Activated gamma-delta T cell treated with Interleukin-2 at 50 U/mL for 16 hours (primary cell): ENCODE data around the gene ADK.

Experiments
- DNase-seq: peaks from one replicate; pipeline ENCODE4 v3.0.0-alpha.2; 2020

The ADK gene

DNA sequence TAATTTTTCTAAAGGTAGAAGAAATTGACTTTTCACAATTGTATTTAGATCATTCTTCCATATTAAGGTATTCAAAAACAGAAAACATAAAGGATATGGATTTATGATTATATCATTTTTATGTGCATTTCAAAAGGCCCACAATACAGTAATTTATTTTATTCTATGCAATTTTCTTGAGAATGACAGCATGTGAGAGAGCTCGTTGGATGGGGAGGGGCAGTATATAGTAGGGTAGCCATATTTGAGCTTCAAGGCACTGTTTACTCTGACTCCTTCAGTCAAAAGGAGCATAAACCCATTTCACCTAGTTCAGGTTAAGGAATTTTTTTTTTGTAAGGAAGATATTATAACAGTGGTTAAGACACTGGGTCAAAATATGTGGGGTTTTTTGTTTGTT lies 534.5 kb downstream of the ADK start:
- DNase-seq: no peak

DNA sequence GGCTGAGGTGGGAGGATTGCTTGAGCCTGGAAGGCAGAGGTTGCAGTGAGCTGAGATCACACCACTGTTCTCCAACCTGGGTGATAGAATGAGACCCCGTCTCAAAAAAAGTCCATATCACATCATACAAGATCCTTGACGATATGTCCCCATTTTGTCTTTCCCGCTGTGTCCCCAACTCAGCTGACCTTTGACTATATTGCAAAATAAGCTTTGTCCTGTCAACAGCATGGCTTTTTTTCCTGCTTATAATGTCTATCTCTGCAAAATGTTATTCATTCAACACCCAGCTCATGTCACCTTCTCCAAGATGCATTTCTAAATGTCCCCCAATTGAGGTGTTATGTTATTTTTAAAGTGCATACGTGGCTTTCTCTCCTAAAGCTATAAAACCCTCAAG lies 539.4 kb downstream of the ADK start:
- DNase-seq: no peak

DNA sequence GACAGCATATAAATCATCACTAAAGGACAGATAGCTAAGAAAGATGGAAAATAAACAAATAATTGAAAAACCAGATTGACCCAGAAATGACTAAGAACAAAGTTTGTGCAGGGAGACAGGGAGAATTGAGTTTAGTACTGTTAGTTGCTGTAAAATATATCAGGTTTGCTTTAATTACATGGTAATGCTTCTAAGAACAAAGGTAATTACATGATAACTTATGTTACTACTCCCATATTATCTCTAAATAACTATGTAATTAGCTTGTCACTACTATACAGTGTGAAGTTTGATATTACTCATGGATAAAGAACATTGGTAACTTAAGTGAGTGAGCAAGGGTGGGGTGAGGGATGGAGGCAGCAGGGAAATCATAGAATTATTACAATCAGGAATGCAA lies 540.1 kb downstream of the ADK start:
- DNase-seq: no peak

DNA sequence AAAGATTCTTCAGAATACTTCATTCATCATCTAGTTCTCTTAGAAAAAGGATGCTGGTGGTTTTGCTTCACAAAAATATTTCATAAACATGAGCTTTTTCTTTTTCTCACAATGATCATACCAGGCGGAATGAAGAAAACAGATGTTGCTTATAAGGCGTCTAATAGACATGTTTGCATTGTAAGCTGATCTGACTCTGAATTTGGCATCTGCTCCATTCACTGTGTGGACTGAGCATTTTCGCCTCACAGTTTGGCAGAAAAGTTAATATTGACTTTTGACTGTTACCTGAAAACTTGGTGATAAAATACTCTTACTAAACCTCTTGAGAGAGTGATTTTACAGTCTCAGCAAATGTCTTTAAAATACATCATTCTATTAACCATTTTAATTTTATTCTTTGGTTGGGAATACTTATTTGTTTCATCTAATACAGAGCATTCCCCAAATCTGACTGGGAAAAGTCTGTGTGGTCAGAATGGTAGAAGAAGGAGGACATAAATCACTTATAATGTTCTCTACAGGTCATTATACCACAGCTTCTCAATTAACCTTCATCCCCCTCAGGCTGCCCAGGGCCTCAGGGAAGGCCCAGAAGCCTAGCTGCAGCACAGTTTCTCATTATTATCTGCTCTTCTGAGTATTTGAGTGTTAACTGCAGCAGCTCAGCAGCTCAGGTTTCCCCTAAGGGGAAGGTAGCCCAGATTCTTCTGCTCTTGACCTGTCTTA lies 553.8 kb downstream of the ADK start:
- no peak for DNase-seq

DNA sequence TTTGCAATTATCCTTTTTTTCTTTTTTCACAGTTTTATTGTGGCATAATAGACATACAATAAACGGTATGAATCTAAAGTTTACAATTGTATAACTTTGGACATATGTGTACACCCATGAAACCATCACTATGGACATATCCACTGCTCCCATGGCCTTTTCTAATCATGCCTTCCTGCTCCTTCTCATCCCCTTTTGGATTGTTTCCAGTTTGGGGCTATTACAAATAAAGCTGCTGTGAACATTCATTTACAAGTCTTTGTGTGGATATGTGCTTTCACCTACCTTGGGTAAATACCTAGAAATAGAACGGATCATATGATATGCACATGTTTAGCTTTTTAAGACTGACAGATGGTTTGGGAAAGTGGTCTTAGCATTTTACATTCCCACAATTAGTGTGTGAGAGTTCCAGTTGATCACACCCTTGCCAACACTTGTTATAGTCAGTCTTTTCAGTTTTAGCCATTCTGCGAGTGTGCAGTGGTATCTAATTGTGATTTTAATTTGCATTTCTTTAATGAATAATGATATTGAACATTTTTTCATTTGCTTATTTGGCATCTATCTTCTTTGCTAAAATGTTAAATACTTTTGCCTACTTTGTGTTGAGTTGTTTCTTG lies 554.4 kb downstream of the ADK start:
- no peak for DNase-seq

DNA sequence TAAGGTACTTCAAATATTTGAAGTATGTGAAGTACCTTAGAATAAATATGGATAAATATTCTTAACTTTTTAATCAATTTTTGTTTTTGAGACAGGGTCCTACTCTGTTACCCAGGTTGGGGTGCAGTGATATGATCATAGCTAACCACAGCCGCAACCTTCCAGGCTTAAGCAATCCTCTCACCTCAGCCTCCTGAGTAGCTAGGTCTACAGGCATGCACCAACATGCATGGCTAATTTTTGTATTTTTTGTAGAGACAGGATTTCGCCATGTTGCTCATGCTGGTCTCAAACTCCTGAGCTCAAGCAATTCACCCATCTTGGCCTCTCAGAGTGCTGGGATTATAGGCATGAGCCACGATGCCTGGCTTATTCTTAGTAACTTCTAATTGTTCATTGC lies 555.9 kb downstream of the ADK start:
- DNase-seq: no peak

DNA sequence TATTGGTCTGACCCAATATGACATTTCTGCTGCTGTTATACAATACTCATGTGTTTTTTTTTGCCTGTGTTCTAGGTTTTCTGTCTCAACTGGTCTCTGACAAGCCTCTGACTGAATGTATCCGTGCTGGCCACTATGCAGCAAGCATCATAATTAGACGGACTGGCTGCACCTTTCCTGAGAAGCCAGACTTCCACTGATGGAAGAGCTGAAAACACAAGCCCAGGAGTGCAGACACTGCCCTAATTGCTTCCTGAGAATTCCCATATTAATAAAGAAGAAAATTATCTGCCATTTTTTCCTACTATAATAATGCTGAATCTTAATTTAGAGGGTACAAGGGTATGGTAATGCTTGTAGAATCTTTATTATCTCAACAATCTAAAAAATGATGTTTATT lies 557.2 kb downstream of the ADK start:
- DNase-seq: no peak

DNA sequence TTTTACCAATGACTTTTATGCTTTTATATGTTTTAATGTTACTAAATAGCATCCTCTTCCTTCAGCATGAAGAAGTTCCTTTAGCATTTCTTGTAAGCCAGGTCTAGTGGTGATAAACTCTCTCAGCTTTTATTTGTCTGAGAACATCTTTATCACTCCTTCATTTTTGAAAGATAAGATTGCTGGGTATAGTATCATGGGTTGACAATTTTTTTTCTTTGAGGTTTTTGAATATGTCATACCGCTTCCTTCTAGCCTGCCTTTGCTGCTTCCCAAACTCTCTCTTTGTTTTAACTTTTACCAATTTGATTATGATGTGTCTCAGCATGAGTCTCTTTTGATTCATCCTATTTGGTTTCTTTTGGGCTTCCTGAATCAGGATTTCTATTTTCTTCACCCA lies 567.2 kb downstream of the ADK start:
- DNase-seq: no peak

DNA sequence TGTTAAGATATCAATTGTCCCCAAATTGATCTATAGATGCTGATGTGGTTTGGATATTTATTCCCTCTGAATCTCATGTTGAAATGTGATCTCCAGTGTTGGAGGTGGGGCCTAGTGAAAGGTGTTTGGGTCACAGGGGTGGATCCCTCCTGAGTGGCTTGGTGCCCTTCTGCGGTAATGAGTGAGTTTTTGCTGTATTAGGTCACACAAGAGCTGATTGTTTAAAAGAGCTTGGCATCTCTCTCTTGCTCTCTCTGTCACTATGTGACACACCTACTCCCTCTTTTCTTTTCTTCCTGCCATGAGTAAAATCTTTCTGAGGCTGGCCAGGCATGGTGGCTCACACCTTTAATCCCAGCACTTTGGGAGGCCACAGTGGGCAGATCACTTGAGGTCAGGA lies 577.2 kb downstream of the ADK start:
- DNase-seq: no peak

DNA sequence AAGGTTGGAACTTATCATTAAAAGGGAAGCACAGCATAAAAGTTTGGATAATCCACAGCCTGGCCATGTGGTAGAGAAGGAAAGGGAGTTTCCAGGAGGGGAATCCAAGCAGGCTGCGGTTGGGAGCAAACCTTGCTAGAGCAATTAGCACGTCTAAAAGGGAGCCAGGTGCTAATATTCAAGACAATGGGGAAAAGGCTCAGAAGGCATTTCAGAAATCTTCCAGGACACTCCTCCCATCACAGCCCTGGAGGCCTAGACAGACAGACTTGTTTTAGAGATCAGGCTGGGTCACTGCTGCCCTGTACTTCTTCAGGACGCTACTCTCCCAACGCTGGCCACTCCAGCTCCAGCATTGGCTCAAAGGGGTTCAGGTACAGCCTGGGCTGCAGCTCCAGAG lies 579.2 kb downstream of the ADK start:
- no peak for DNase-seq

DNA sequence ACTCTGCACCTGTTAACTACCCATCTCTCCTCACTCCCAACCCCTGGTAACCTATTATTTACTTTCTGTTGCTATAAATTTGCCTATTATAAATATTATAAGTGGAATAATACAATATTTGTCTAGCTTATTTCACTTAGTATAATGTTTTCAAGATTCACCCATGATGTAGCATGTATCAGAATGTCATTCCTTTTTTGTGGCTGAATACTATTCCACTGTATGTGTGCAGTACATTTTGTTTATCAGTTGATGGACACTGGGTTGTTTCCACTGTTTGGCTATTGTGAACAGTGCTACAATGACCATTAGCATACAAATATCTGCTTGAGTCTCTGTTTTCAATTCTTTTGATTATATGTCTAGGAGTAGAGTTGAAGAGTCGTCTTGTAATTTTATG lies 582.6 kb downstream of the ADK start:
- no peak for DNase-seq

DNA sequence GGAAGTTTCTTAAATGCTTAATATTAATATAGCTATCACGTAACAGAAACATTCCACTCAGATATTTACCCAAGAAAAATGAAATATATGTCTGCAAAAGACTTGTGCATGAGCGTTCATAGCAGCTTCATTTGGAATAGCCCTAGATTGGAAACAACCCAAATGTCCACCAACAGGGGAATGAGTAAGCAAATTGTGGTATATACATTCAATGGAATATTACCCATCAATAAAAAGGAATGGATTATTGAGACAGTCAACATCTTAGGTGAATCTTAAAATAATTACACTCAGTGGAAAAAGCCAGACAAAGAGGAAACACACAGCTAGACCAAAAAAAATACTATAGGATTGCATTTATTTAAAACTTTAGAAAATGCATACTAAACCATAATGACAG lies 585.0 kb downstream of the ADK start:
- no peak for DNase-seq

DNA sequence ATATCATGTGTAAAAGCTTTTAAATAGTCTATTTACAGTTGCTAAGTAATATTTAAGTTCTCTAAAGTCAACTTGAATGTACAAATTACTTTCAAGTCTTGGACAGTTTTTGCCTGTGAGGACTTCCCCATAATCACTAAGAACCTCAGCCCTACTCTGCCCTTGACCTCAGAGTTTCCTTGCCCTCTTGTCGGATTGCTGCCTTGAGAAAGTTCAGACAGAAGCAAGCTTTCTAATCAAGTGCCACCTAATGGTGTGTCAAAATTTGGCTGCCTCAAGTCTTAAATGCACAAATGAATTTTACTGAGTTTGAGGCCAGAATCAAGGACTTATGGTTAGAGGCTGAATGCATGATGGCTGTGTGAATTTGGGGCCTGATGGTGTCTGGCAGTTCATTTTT lies 587.0 kb downstream of the ADK start:
- DNase-seq: no peak

DNA sequence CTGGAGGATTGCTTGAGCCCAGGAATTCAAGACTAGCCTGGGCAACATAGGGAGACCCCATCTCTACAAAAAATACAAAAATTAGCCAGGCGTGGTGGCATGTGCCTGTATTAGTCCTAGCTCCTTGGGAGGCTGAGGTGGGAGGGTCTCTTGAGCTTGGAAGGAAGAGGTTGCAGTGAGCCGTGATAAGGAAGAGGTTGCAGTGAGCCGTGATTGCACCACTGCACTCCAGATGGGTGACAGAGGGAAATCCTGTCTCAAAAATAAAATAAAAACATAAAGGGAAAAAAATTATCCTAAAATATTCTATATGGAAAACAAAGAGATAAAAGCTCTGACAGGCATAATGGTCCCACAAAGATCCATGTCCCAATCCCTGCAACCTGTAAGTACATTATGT lies 587.5 kb downstream of the ADK start:
- DNase-seq: no peak

DNA sequence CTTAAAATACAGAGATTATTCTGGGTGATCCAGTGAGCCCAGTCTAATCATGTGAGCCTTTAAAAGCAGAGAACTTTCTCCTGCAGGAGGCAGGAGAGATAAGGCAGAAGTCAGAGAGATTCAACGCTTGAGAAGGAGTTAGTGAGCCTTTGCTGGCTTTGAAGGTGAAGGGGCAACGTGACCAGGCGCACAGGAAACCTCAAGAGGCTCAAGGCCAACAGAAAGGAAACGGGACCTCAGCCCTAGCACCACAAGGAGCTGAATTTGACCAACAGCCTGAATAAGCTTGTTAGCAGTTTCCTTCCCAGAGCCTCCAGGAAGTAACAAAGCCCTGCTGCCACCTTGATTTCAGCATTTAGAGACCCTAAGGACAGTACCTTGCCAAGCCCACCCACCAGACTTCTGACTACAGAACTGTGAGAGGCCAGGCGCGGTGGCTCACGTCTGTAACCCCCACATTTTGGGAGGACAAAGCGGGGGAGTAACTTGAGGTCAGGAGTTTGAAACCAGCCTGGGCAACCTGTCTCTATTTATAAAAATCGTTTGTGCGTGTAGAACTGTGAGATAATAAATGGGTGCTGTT lies 588.1 kb downstream of the ADK start:
- DNase-seq: peak; percentile 20

DNA sequence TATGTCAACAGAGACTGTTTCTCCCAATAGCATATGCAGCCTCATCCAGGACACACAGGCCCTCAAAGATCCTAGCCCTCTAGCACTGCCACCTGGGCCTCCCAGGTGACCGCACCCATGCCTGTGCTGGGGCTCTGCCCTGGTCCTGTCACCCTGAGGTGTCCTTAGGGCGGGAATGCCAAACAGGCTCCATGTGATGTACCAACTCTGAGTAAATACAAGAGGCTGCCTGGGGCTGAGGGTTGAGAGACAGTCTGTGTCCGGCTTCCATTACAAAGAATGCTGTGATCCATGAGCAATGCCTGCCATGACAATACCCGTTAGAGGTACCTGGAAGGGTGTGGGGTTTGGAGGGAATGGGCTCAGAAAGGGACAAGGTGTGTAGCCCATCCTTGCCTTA lies 592.4 kb downstream of the ADK start:
- no peak for DNase-seq

DNA sequence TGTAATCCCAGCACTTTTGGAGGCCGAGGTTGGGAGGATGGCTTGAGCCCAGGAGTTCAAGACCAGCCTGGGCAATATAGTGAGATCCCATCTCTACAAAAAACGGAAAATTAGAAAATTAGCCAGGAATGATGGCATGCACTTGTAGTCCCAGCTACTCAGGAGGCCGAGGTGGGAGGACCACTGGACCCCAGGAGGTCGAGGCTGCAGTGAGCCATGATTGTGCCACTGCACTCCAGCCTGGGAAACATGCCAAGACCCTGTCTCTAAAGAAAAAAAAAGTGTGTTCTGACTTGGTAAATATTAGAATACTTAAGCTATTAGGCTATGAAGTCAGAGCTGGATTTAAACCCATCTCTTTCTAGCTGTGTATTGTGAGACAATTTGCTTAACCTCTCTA lies 594.4 kb downstream of the ADK start:
- DNase-seq: no peak

DNA sequence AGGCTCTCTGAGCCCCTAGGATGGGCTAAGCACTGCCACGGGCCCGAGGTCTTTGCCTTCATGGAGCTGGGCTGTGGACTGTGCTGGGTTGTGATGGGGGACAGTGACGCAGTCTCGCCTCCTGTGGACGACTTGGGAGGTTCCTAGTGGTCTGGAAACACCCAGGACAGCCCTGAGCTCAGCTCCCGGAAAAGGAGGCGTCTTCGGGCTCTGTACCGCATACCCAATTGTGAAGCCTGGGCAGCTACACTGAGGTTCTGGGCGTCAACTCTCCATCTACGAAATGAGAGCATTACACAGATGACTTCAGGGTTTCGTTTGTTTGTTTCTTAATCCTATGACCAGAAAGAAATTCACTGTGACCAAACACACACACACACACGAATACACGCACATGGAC lies 595.8 kb downstream of the ADK start:
- DNase-seq: no peak

DNA sequence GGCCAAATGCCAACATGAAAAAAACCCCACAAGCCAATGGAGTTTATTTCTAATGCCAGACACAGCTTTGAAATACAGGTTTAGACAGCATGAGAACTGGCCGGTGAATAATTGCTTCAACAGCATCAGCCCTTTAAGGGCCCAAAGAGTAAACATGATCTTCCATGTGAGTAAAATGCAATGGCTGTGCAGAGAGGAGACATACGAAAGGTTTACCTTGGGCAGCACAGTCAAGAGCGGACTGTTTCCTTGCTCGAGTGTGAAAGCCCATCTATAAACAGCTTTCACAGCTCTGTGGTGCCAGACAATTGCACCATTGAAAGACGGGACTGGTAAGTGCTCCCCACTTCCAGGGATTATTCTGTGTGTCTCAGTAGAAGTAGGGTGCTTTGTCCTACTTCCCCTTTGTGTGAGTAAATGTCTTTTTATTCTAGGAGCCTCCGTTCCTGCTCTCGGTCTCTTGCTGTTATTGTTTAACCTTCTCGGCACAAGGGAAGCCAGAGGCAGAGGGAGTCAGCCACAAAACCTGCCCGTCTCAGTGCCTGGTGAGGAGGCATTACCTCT lies 597.5 kb downstream of the ADK start:
- no peak for DNase-seq

DNA sequence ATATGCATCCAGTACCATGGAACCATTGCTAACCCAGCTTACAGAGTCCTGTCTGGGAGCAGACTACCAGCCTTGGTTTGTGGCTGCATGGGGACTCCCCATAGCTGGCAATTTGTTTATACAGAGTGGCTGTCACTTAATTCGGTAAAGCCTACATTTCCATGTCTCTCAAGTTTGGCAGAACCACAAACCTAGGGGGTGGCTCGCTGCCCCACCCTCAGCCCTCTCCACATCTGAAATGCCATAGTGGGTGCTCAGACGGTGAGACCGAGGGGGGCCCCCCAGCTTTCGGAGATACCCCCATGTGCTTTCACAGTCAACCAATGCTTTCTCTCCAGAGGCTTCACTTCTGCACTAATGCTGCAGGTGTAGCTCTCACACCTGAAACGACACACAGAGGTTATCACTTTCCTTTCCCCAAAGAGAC lies 599.8 kb downstream of the ADK start:
- no peak for DNase-seq

DNA sequence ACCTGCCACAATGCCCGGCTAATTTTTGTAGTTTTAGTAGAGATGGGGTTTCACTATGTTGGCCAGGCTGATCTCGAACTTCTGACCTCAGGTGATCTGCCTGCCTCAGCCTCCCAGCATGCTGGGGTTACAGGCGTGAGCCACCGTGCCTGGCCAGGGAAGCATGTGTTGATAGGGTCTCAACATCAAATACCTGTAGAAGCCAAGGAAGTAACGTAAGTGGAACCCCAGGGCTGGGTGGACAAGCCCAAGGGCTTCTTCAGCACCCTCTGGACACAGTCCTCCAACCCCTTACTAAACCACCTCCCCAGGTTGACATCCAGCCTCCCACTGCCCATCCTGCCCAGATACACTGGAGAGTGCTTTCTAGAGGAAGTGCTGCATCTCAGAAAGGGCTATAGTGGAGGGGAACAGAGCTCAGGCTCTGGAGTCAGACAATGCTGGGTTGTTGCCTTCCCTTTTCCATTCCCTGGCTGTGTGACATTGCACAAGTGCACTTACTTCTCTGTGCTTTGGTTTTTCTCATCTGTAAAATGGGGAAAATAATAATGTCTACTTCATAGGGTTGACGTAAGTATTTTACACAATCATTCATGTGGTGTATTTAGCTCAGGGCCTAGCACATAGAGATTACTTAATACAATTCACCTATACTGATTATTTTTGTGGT lies 601.5 kb downstream of the ADK start:
- no peak for DNase-seq

DNA sequence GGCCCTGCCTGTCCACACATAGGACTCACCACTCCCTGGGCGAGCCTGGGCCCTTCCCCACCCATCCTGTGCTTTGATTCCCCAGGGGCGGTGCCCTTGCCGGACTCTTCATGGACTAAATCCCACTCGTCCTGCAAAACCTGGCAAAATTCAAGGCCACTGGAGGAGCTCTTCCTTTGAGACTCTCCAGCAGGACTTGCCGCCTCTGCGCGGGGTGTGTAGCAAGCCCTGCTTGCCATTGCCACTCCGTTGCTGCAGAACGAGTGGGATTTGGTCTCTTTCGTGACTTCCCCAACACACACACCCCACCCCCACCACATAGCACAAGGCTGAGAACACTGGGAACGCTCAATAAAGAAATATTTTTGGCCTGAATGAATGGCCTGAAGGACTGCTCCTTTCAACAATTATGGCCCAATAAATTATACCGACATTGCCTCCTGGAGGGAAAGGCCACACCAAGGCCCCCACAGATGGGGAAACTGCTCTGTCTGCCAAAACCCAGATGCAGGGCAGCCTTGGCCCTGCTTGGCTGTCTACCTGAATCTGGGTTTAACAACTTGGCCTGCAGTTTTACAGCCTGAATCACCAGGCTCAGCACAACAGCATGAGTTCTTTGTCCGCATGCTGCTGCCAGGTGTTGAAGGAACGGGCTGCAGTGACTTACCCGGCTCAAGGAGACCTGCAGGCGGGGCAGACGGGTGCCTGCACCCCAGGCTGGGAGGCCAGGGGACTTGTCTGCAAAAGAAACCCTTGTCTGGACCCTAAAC lies 602.6 kb downstream of the ADK start:
- no peak for DNase-seq

DNA sequence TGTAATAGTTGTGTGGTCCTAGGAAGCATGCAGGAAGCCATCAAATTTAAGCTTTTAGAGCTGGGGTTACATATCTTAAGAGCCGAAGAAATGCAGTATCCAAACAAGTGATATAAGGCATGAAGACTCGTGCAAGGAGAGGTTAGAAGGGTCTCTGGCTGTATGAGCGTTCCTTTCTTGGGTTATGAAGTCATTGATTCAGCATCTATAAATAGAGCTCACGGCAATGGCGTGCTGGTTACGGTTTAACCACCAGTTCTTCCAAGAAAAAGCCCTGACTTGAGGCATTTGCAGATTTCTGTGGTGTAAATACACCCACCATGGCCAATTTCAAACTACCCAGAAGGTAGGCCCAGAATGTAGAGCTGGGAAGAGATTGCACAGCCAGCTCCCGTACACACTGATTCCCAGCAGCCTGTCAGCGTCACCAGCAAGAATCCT lies 603.4 kb downstream of the ADK start:
- no peak for DNase-seq
